Neural crest cell (in vitro differentiated cells): ENCODE results near the gene IKZF3. TPM values are rescaled to one million over a fixed set of nuclear protein-coding genes. Genes with fewer than 3 reads are reported as not detected.

ENCODE experiments used
- DNase-seq: peaks from one replicate; pipeline ENCODE4 v3.0.0; 2021; ENCODE audit warnings: low read depth, mixed read lengths, low spot score
- H3K27ac Mint-ChIP-seq: one replicate; pipeline ENCODE4 v1.8.0; 2021; ENCODE audit warnings: mild to moderate bottlenecking, mixed read lengths; ENCODE audit not compliant: unreplicated experiment
- H3K27me3 Mint-ChIP-seq: 2 replicates; pipeline ENCODE4 v1.8.0; 2021; ENCODE audit warnings: low read depth, mild to moderate bottlenecking, mixed read lengths
- H3K36me3 Mint-ChIP-seq: 2 replicates; pipeline ENCODE4 v1.8.0; 2021; ENCODE audit warnings: low read depth, mild to moderate bottlenecking, mixed read lengths
- H3K4me1 Mint-ChIP-seq: 2 replicates; pipeline ENCODE4 v1.8.0; 2021; ENCODE audit warnings: mixed read lengths
- H3K4me3 Mint-ChIP-seq: one replicate; pipeline ENCODE4 v1.8.0; 2021; ENCODE audit warnings: mild to moderate bottlenecking, mixed read lengths
- H3K9me3 Mint-ChIP-seq: 2 replicates; pipeline ENCODE4 v1.8.0; 2021; ENCODE audit warnings: mixed read lengths
- CTCF ChIP-seq: fragments of 200-600 bp; sonication (generic); conservative IDR thresholded peaks from 2 replicates; pipeline ENCODE4 v1.5.0; 2021; ENCODE audit warnings: antibody characterized with exemption, mild to moderate bottlenecking
- total RNA-seq: library from RNA; stranded (reverse); gene quantifications from 2 replicates; pipeline ENCODE4 v1.2.1, GENCODE V29; 2021

Gene IKZF3
- total RNA-seq, 1 donor from 2014 or later = not detected

DNA sequence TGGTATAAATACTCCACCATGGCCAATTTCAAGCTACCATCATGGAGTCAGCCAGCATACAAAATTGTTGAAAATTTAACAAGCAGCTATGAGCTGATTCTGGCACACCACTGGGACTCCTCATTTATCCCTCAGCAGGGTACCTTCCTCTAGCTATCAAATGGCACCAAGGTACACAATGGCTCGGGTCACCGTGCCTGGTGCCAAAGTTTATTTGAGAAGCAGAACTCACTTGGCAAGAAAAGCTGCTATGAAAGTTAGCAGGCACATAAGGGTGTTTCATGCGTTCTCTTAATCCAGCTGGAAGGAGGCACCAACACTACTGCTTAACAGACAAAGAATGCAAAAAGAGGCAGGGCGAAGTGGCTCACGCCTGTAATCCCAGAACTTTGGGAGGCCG lies 51.6 kb downstream of the IKZF3 start:
- TF ChIP-seq CTCF = no peak
- no peak overlapping the region for H3K27ac Mint-ChIP-seq
- DNase-seq = no peak
- no peaks in the 10 kb centered on the region for H3K4me1 Mint-ChIP-seq
- H3K9me3 Mint-ChIP-seq = no peaks in the 10 kb centered on the region
- H3K27me3 Mint-ChIP-seq = peaks cover 27% of the 10 kb centered on the region
- H3K4me3 Mint-ChIP-seq = no peak overlapping the region
- H3K36me3 Mint-ChIP-seq = no peaks in the 10 kb centered on the region

GRCh38 chr17:39810939-39811728 lies 53.0 kb downstream of the IKZF3 start:
- Mint-ChIP-seq H3K36me3 (no peaks in the 10 kb centered on the region), H3K9me3 (no peaks in the 10 kb centered on the region), H3K27me3 (peaks cover 36% of the 10 kb centered on the region), H3K4me3 (no peak overlapping the region), H3K4me1 (no peaks in the 10 kb centered on the region), H3K27ac (no peak overlapping the region)
- no peak for DNase-seq
- TF ChIP-seq CTCF = no peak

- no peaks in the 10 kb centered on the region for H3K36me3 Mint-ChIP-seq
- no peak for DNase-seq
- H3K4me3 Mint-ChIP-seq = no peak overlapping the region
- TF ChIP-seq CTCF = no peak
- no peaks in the 10 kb centered on the region for H3K4me1 Mint-ChIP-seq
- no peak overlapping the region for H3K27ac Mint-ChIP-seq
- H3K27me3 Mint-ChIP-seq = peaks cover 49% of the 10 kb centered on the region
- H3K9me3 Mint-ChIP-seq = no peaks in the 10 kb centered on the region
Observed at GRCh38 chr17:39809221-39809620, 54.9 kb downstream of the IKZF3 start.

DNA sequence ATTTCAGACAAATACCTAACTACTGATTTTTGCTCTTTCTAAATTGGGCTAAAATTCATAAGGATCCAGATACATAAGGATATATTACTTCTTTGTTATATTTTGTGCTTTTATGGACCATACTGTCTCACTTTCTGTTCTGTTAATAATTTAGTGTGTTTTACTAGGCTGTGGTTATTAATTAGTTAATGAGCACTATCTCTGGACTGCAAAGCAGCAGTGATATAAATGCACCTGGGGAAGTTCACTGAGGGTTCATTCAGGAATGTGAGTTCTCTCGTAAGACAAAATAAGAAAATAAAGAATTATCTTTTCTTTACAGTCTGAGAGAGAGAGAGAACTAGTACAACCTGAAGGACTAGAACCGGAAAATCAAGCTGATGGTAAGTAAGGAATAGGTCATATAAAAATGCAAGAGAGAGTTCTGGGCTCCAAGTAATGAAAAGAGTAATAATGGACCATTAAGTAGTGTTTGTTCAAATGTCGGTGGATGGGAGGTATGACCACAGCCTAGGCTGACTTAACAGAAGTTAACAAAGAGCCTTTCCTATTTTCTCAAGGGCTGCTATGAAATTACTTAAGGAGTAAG lies 55.6 kb downstream of the IKZF3 start:
- Mint-ChIP-seq H3K4me1 (no peaks in the 10 kb centered on the region), H3K9me3 (no peaks in the 10 kb centered on the region), H3K36me3 (no peaks in the 10 kb centered on the region), H3K27me3 (peaks cover 50% of the 10 kb centered on the region), H3K27ac (no peak overlapping the region), H3K4me3 (no peak overlapping the region)
- TF ChIP-seq CTCF = no peak
- no peak for DNase-seq

- H3K27ac Mint-ChIP-seq = no peak overlapping the region
- peaks cover 38% of the 10 kb centered on the region for H3K27me3 Mint-ChIP-seq
- no peak for TF ChIP-seq CTCF
- no peaks in the 10 kb centered on the region for H3K9me3 Mint-ChIP-seq
- no peak overlapping the region for H3K4me3 Mint-ChIP-seq
- DNase-seq = no peak
- no peaks in the 10 kb centered on the region for H3K4me1 Mint-ChIP-seq
- H3K36me3 Mint-ChIP-seq = no peaks in the 10 kb centered on the region
Observed at GRCh38 chr17:39804839-39805238, 59.3 kb downstream of the IKZF3 start.
